ENCODE results near the gene LYST.

DNA sequence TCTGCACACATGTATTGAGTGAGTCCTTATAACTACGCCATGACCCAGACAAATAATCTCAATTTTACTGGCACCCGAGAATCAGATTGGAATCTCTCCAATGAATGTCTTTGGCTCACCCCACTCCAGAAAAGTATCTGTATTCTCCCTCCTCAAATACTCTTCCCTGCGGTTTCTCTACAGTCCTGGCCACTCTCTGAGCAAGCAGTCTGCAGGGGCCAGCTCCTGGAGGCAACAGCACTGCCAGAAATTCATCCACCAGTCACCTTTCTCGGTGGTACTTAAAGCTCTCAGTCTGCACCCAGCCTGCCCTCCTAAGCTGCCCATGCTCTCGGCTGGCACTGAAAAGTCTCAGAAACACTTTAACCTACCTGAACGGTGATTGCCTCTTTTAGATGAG is 16.1 kb upstream of the LYST start:
- TF ChIP-seq, protein P1, sequence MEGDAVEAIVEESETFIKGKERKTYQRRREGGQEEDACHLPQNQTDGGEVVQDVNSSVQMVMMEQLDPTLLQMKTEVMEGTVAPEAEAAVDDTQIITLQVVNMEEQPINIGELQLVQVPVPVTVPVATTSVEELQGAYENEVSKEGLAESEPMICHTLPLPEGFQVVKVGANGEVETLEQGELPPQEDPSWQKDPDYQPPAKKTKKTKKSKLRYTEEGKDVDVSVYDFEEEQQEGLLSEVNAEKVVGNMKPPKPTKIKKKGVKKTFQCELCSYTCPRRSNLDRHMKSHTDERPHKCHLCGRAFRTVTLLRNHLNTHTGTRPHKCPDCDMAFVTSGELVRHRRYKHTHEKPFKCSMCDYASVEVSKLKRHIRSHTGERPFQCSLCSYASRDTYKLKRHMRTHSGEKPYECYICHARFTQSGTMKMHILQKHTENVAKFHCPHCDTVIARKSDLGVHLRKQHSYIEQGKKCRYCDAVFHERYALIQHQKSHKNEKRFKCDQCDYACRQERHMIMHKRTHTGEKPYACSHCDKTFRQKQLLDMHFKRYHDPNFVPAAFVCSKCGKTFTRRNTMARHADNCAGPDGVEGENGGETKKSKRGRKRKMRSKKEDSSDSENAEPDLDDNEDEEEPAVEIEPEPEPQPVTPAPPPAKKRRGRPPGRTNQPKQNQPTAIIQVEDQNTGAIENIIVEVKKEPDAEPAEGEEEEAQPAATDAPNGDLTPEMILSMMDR (IDR thresholded peaks at IDR 0.05; ENCODE audit: low read length), result no peak
- TF ChIP-seq EZH2 (optimal IDR thresholded peaks at IDR 0.05; ENCODE audit: low read depth, low read length), result no peak

Data from MM.1S (cell line).